Fibroblast of lung (primary cell): ENCODE data around the gene DYSF. TPM values are rescaled to one million over a fixed set of nuclear protein-coding genes. Genes with fewer than 3 reads are reported as not detected.

Experiments used
- DNase-seq, 2 donors: peaks; one replicate each; pipeline versions ENCODE4 v3.0.0 to v3.0.0-alpha.2; 2010; ENCODE audit warnings: low read depth in 2 of 2
- H2AFZ ChIP-seq: 2 replicates; pipeline ENCODE4 v1.5.1; 2012; ENCODE audit warnings: low read length, control low read depth, inconsistent platforms
- H3K27ac ChIP-seq: 2 replicates; pipeline ENCODE4 v1.5.1; 2011; ENCODE audit warnings: low read length, control low read depth; ENCODE audit not compliant: insufficient read depth
- H3K27me3 ChIP-seq: 2 replicates; pipeline ENCODE4 v1.5.1; 2011; ENCODE audit warnings: mild to moderate bottlenecking, low read length; ENCODE audit not compliant: control insufficient read depth, insufficient read depth
- H3K36me3 ChIP-seq: 2 replicates; pipeline ENCODE4 v1.5.1; 2011; ENCODE audit warnings: low read length; ENCODE audit not compliant: control insufficient read depth, insufficient read depth
- H3K4me1 ChIP-seq: 2 replicates; pipeline ENCODE4 v1.5.1; 2011; ENCODE audit warnings: low read length; ENCODE audit not compliant: control insufficient read depth, insufficient read depth; ENCODE audit errors: extremely low read depth
- H3K4me2 ChIP-seq: 2 replicates; pipeline ENCODE4 v1.5.1; 2011; ENCODE audit warnings: low read length, control low read depth; ENCODE audit not compliant: insufficient read depth; ENCODE audit errors: extremely low read depth
- H3K4me3 ChIP-seq, 4 experiments: fragments of 200-600 bp in 1 of 4; sonication (generic) in 1 of 4; replicated peaks in 1 of 4; 2 replicates each; pipeline ENCODE4 v1.5.1; 2011 to 2016; ENCODE audit warnings: low read length in 4 of 4, low read depth in 3 of 4, mild to moderate bottlenecking in 3 of 4, control low read depth in 2 of 4, inconsistent platforms in 1 of 4, mixed read lengths in 1 of 4; ENCODE audit not compliant: insufficient read depth in 1 of 4; ENCODE audit errors: control extremely low read depth in 1 of 4
- H3K79me2 ChIP-seq: 2 replicates; pipeline ENCODE4 v1.5.1; 2012; ENCODE audit warnings: mild to moderate bottlenecking, low read length, inconsistent platforms; ENCODE audit not compliant: control insufficient read depth, insufficient read depth
- H3K9ac ChIP-seq: 2 replicates; pipeline ENCODE4 v1.5.1; 2011; ENCODE audit warnings: mild to moderate bottlenecking, low read length, control low read depth; ENCODE audit not compliant: insufficient read depth
- H3K9me3 ChIP-seq: 2 replicates; pipeline ENCODE4 v1.5.1; 2012; ENCODE audit warnings: low read depth, low read length; ENCODE audit not compliant: control insufficient read depth, insufficient read depth
- H4K20me1 ChIP-seq: 2 replicates; pipeline ENCODE4 v1.5.1; 2011; ENCODE audit warnings: low read length; ENCODE audit not compliant: control insufficient read depth, insufficient read depth; ENCODE audit errors: extremely low read depth
- EZH2 ChIP-seq: IDR thresholded peaks from 2 replicates; pipeline ENCODE4 v1.5.1; 2012; ENCODE audit warnings: low read length, control low read depth, mild to moderate bottlenecking; ENCODE audit errors: missing control alignments
- polyA plus RNA-seq, 2 donors: library from polyadenylated mRNA; depleted of rRNA in 1 of 2; stranded (reverse) in 1 of 2; unstranded in 1 of 2; fragments of >200 nt; gene quantifications; 2 replicates each; pipeline ENCODE4 v1.2.1, GENCODE V29; 2011 to 2012; ENCODE audit warnings: missing spikeins in 1 of 2
- total RNA-seq: library from RNA; depleted of rRNA; stranded (reverse); fragments of >200 nt; gene quantifications from 2 replicates; pipeline ENCODE4 v1.2.1, GENCODE V29; 2014
- TF ChIP-seq, protein P1 (sequence below), 2 donors: IDR thresholded peaks in 1 of 2; conservative IDR thresholded peaks in 1 of 2; 1 replicate in 1 of 2; 2 replicates in 1 of 2; pipeline ENCODE4 v1.5.1; 2011 to 2012; ENCODE audit warnings: low read length in 2 of 2, control low read depth in 1 of 2, inconsistent platforms in 1 of 2, low read depth in 1 of 2, mild to moderate bottlenecking in 1 of 2

DYSF gene
- total and polyA plus RNA-seq, 2 donors (not counting 1 experiment from before 2014, with no cell fraction given) = under 0.01 to 0.67 TPM

DNA sequence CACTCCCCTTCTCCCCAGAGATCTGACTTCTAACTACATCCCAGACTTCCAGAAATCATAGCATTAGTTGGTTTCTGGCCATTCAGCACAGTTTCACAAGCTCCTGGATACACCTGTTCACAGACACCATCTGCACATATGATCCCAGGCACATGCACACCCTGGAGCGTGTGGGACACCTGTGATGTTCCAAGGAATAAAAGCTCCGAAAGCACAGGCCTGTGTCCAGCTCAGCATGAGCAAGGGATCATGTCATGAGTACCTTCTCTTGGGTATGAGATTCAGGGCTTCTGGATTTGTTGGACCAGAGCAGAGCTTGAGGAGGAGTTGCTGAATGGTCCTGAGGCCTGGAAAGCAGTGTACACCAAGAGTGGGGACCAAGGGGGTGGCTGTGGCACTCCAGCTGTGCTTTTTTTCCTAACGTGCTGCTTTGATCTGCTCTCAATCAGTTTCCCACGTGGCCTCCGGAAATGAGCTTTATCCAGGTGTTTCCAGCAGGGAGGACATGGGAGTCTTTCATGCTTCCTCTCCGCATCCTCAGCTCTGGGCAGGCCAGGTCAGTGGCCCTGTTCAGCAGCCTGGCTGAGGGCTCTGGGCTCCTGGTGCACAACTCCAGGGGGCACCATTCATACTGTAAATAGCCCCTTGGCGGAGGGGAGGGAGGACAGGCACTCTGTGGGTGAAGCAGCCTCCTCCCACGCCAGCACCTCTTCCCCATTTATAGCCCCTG is 1.8 kb downstream of the DYSF start:
- TF ChIP-seq, protein P1, sequence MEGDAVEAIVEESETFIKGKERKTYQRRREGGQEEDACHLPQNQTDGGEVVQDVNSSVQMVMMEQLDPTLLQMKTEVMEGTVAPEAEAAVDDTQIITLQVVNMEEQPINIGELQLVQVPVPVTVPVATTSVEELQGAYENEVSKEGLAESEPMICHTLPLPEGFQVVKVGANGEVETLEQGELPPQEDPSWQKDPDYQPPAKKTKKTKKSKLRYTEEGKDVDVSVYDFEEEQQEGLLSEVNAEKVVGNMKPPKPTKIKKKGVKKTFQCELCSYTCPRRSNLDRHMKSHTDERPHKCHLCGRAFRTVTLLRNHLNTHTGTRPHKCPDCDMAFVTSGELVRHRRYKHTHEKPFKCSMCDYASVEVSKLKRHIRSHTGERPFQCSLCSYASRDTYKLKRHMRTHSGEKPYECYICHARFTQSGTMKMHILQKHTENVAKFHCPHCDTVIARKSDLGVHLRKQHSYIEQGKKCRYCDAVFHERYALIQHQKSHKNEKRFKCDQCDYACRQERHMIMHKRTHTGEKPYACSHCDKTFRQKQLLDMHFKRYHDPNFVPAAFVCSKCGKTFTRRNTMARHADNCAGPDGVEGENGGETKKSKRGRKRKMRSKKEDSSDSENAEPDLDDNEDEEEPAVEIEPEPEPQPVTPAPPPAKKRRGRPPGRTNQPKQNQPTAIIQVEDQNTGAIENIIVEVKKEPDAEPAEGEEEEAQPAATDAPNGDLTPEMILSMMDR (conservative IDR thresholded peaks at IDR 0.05 in 1 of 2, IDR thresholded peaks at IDR 0.05 in 1 of 2; ENCODE audit: low read depth in 1 of 2, low read length in 2 of 2) = no peak
- no peak for TF ChIP-seq EZH2
- H3K4me1 ChIP-seq = no peaks in the 10 kb centered on the region
- no peaks in the 10 kb centered on the region for H3K9me3 ChIP-seq
- no peak for DNase-seq
- H3K27me3 ChIP-seq = peaks cover 22% of the 10 kb centered on the region
- no peak overlapping the region for H3K27ac ChIP-seq
- no peaks in the 10 kb centered on the region for H4K20me1 ChIP-seq
- no peaks in the 10 kb centered on the region for H3K36me3 ChIP-seq
- no peak overlapping the region for H2AFZ ChIP-seq
- H3K9ac ChIP-seq = no peak overlapping the region
- no peak overlapping the region for H3K4me3 ChIP-seq
- H3K79me2 ChIP-seq = no peaks in the 10 kb centered on the region
- H3K4me2 ChIP-seq = no peak overlapping the region

DNA sequence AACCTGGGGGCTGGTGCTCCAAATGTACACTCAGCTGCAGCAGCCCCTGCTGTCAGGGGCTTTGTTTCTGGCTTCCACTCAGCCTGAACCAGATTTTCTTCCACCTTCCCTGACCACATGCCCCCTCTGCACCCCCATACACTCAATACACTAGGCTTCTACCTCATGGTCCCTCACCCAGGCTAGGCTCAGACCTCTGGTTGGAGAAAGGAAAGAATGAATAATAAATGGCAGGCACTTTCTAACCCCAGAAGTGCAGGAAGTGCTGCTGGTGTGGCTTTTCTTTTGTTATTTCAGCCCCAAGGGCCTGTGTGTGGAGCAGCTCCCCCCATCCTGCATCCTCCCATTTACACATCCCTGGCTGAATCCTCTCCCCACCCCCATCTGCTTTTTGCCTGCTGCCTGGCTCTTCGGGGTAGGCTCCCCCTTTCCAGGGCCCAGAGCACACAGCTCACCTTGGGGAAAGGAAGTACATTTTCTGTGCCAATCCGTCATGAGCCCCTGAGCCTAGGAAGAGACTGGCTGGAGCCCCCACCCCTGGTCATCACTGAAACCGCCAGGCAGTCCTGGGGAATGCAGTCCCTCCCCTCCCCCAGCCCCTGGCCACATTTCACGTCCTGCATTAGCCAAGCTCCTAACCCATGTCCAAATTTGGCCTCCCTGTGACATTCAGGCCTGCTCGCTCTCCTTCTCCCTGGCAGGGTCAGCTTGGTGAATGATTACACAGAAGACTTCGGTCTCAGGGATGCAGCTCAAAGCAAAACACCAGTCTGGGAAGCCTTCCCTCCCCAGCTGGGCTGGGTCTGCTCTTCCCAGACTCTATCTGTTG is 2.6 kb downstream of the DYSF start:
- no peak for TF ChIP-seq EZH2
- TF ChIP-seq, protein P1 (conservative IDR thresholded peaks at IDR 0.05 in 1 of 2, IDR thresholded peaks at IDR 0.05 in 1 of 2; ENCODE audit: low read depth in 1 of 2, low read length in 2 of 2) = no peak
- H3K4me2 ChIP-seq = no peak overlapping the region
- H3K9ac ChIP-seq = no peak overlapping the region
- H3K36me3 ChIP-seq = no peaks in the 10 kb centered on the region
- H3K4me1 ChIP-seq = no peaks in the 10 kb centered on the region
- peak in 1 of 2 donors; percentile 48 for DNase-seq
- no peaks in the 10 kb centered on the region for H4K20me1 ChIP-seq
- H3K27me3 ChIP-seq = peaks cover 22% of the 10 kb centered on the region
- H3K27ac ChIP-seq = no peak overlapping the region
- no peaks in the 10 kb centered on the region for H3K79me2 ChIP-seq
- H3K4me3 ChIP-seq = no peak overlapping the region
- H2AFZ ChIP-seq = no peak overlapping the region
- H3K9me3 ChIP-seq = no peaks in the 10 kb centered on the region

DNA sequence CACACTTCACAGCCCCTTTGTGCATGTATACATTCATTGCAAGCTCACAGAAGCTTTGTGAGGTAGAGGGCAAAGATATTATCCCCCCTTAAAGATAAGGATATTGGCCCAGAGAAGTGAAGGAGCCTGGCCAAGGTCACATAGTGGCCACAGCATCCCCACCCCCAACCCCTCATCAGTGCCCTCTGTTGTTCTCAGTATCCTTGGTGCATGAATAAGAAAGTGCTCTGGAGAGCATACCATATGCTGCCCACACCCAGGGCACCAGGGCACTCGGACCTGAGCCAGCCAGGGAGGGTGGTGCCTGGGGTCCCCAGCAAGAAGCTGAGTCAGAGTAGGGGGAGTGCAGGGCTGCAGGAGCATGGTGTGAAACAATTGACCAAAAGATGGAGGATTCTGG is 3.3 kb downstream of the DYSF start:
- Histone ChIP-seq H3K9ac (no peak overlapping the region), H3K4me2 (no peak overlapping the region), H4K20me1 (no peaks in the 10 kb centered on the region), H3K4me1 (no peaks in the 10 kb centered on the region), H3K27ac (no peak overlapping the region), H3K27me3 (peaks cover 20% of the 10 kb centered on the region), H2AFZ (no peak overlapping the region), H3K9me3 (no peaks in the 10 kb centered on the region), H3K79me2 (no peaks in the 10 kb centered on the region), H3K4me3 (no peak overlapping the region), H3K36me3 (no peaks in the 10 kb centered on the region)
- no peak for DNase-seq
- TF ChIP-seq, protein P1 (conservative IDR thresholded peaks at IDR 0.05 in 1 of 2, IDR thresholded peaks at IDR 0.05 in 1 of 2; ENCODE audit: low read depth in 1 of 2, low read length in 2 of 2) = no peak
- no peak for TF ChIP-seq EZH2
